Measurements from ENCODE around the gene MIB1. TPM values are rescaled to one million over a fixed set of nuclear protein-coding genes. Genes with fewer than 3 reads are reported as not detected.

Gene MIB1
- total RNA-seq, 1 donor from 2014 or later: 37.9 TPM

DNA sequence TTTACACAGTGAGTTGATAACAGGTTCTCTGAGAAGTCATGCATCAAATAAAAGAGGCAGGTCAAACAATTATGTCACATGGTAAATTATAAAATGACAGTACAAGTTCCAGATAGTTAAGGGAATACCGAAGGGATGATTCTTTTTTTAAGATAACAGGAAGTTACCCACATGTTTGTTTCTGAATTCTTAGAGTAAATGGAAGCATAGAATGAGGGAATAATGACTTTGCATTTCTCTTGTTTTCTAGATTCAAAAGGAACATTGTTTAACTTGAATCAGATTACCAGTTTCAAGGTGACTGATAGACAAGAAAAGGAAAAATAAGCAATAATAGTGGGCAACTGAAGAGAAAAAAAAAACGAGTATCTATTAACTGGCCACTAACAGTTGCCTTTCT lies 124.5 kb downstream of the MIB1 start:
- intact Hi-C loops (cut with micrococcal nuclease): no loop called here

DNA sequence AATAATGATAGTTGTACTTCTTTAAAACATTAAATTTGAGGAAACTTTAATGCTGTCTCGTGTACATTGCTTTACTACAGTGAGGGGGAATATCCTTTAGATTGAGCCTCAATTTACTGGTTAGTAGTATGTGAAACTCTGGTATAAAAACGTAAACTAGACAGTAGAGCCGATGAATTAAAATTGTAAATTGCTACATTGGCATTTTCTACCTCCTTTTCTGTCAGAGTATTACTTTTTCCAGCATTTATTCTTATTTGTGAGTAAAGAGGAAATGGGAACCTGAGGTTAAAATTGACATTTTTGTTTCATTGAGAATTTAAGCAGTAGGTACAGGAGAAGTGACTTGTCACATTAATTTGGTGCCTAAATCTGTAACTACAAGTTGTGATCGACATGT lies 128.2 kb downstream of the MIB1 start:
- intact Hi-C loops (cut with micrococcal nuclease): no loop called here

DNA sequence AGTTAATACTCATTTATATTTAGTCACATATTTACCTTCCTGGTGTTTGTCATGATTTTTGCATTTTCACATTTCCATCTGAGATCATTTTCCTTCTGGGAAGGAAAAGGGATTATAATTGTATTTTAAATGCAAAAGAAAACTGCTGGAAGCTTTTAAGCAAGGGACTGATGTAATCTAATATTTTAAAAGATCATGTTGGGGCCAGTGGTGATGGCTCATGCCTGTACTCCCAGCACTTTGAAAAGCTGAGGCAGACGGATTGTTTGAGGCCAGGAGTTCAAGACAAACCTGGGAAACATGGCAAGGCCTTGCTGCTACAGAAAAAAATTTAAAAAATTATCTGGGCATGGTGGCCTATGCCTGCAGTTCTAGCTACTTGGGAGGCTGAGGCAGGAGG lies 149.0 kb downstream of the MIB1 start:
- intact Hi-C loops (cut with micrococcal nuclease): no loop called here

DNA sequence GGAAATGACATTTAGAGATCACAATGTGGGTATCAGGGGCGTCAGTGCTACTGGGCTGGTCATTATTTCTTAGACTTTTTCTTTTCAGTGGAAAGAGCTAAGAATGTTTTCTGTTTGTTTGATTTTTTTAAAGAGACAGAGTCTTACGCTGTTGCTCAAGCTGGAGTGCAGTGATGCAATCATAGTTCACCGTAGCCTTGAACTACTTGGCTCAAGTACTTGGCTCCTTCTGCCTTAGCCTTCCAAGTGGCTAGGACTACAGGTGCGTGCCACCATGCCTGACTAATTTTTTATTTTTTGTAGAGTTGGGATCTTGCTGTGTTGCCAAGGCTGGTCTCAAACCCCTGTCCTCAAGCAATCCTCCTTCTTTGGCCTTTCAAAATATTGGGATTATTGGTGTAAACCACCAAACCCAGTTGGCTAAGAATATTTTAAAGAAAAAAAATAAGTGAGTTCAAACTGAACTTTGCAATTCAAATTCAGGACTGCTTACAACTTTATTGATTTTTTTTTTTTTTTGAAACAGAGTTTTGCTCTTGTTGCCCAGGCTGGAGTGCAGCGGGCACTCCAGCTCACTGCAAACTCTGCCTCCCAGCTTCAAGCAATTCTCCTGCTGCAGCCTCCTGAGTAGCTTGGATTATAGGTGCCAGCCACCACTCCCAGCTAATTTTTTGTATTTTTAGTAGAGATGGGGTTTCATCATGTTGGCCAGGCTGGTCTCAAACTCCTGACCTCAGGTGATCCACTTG lies 154.2 kb downstream of the MIB1 start:
- intact Hi-C loops (cut with micrococcal nuclease): loop anchor here (5.0 kb wide), 1 partner anchor 668 kb away; no protein-coding TSS in a partner anchor

DNA sequence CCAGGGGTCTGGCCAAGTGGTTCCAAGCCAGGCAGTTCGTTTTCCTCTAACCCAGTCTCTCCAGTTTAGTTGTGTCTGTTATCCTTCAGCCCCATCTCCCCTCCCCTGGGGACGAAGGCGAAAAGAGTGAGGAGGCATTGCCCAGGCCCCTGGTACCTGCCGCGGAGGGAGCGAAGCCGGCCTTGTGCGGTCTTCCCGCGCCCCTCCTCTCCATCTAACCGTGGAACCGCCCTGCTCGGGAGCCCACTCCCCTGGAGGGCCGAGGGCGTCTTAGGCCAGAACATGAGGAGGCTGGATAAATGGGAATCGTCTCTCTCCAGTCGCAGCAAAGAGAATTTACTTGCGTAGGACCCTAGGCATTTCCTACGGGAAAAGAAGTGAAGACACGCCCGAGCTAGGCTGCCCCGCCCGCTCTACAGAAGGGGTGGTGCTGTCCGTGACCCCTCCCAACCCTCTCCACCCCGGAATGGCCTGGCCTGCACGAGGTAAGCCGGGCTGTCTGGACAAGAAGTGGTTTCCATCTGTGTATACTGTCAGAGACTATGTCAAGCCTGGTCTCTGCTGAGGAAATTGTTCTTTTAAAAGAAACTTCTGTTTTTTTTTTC lies 156.2 kb downstream of the MIB1 start:
- intact Hi-C loops (cut with micrococcal nuclease): loop anchor here (1.0 to 5.0 kb wide), 2 partner anchors 59 to 665 kb away; no protein-coding TSS in a partner anchor

DNA sequence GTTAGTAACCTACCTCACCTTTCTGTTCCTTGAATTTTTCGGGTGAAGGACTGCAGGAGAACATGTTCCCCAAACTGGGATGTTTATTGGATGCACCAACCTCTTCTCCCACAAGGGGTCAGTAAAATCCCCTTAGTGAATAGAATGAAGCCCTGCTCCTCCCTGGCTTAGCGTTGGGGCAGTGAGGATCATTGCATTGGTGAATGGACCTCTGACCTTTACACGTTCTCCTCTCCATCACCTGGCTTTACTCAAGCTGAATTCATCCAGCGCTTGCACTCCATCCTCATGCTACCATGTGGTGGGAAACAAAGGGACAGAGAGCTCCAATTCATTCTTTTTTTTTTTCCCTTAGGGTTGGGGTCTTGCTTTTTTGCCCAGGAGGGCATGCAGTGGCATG lies 157.2 kb downstream of the MIB1 start:
- intact Hi-C loops (cut with micrococcal nuclease): loop anchor here (1.0 to 5.0 kb wide), 2 partner anchors 58 to 664 kb away; no protein-coding TSS in a partner anchor

DNA sequence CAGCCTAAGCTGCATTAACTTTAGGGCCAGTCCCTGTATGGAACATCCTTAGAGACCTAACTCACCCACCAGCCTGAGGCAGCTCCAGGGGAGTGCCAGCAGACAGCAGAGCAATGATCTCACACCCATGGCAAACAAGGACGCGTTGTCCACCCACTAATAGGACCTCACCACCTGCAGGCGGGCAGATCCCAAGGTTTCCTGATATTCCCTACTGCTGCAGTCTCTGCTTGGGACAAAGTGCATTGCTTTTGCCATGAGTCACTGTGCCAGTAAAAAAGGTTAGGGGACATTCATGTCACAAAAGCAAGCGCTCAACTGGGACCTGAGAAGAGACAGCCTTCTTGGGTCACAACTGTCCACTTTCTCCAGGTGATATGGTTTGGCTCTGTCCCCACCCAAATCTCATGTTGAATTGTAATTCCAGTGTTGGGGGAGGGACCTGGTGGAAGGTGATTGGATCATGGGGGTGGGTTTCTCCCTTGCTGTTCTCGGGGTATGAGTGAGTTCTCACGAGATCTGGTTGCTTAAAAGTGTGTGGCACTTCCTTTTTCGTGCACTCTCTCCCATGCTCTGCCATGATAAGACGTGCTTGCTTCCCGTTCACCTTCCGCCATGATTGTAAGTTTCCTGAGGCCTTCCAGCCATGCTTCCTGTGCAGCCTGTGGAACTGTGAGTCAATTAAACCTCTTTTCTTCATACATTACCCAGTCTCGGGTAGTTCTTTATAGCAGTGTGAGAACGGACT lies 160.2 kb downstream of the MIB1 start:
- intact Hi-C loops (cut with micrococcal nuclease): no loop called here

DNA sequence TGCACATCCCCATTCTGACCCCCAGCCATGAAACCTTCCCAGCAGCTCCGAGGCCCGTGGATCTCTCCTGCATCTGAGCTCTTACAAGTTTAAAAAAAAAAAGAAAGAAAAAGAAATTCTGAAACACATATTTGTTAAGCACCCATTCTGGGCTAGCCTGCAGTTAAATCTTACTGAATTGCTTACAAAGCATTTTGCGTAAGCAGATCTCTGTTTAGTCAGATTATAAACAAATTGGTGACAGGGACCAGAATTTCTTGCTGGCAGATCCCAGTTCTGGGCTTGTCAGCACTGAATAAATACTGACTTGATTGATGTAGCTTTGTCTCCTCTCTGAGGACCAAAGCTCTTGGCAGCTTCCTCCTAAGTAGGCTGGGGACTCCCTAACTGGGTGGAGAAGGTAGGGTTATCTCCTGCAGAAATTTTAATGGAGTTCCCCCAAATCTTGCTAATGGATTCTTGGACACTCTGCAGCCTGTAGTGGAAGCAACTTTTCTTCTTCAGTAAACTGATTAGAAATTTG lies 160.9 kb downstream of the MIB1 start:
- intact Hi-C loops (cut with micrococcal nuclease): no loop called here

DNA sequence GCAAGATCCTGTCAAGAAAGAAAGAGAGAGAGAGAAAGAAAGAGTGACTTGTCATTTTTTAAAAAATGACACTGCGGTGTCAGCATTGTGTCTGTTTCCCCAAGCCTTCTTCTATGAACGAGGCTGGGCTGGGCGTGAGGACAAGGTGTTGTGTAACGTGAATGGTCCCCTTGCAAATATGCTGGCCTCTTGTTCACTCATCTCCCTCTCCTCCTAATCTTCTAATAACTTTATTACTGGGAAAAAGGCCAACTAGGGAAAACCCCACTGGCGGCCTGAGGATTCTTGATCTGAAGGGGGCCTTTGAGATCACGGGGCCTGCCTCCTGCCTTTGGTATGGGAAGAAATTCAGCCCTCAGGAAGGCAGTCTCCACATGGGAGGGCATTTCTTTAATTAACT lies 163.1 kb downstream of the MIB1 start:
- intact Hi-C loops (cut with micrococcal nuclease): no loop called here

DNA sequence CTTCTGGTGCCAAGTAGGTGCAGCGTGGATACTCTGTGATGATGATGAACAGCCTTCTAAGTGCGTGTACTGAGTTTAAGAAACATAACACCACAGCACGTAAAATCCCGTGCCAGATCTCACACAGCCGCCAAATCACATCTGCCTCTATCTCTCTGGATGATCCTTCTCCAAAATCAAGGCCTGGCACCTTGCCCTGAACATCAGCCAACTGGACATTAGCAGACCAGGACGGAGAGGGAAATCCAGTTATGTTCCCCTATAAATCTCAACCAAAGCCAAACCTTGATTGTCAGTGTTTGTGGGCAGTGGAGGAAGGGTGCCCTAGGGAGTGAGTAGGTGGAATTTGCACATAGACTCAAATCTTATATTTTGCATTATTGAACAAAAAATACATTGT lies 164.3 kb downstream of the MIB1 start:
- intact Hi-C loops (cut with micrococcal nuclease): no loop called here

DNA sequence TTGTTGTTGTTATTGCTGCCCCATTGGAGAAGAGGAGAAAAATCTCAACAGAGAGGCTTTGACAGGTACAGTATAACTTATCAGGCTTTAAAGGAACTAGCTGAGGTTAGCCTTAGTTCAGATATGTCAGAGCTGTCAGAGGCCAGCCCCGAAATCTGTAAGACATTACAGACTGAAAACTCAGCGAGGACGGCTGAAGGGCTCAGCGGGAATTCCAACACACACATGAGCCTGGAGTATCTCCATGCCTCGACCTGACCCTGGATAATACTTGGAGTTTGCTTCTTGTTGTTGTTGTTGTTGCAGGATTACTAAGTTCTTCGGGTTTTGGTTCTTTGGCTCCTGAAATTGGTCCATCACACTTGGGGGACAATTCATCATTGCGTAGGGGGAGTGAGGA lies 166.9 kb downstream of the MIB1 start:
- intact Hi-C loops (cut with micrococcal nuclease): no loop called here

DNA sequence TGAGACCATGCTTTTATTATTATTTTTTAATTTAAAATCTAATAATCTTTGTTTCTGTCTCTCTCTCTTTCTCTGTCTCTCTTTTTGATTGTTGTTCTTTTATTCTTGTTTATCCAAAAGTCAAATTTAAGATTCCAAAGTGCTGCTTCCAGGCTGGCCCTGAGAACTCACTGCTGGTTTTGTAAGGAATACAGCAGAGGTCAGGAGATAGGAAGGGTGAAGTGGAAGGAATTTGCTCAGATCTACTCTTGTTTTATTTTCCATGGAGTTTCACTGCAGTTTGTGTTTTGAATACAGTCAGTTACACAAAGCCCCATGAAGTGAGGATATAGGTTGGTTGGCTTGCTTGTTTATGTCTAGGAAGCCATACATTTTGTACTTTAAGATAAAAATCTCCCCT lies 168.1 kb downstream of the MIB1 start:
- intact Hi-C loops (cut with micrococcal nuclease): no loop called here

DNA sequence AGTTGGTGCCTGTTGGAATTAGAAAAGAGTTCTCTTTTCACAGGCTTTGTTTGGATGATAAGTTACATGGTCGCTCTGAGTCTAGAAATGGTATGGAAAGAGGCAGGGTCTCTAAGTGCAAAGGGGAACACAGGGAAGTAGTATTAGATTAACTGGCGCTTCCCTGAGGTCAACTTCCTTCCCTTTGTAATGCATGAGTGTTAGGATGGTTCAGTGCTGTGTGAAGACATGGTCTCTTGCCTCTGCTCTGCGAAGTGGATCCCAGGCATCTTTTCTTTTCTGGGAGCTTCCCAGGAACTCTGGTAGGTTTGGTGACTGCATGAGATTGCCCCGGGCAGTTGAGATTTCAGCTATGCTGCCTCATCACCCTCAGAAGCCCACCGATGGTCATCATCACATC lies 170.3 kb downstream of the MIB1 start:
- intact Hi-C loops (cut with micrococcal nuclease): no loop called here

DNA sequence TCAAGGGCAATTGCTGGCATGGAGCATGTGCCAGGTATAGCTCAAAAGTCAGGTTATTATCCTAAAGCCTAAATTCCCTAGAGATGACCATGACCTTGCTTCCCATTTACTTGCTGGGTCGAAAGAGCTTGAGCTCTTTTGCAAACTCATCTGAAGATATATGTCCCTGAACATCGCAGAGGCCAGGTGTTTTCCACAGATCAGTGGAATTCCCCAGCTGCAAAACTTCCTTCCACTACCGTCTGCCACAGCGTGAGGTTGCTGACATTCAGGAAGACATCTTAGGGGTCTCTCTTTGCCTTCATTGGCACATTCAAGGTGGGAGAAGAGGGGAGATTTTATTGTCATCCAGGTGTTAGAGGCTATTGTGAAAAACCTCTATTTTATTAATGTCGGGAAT lies 171.0 kb downstream of the MIB1 start:
- intact Hi-C loops (cut with micrococcal nuclease): no loop called here

DNA sequence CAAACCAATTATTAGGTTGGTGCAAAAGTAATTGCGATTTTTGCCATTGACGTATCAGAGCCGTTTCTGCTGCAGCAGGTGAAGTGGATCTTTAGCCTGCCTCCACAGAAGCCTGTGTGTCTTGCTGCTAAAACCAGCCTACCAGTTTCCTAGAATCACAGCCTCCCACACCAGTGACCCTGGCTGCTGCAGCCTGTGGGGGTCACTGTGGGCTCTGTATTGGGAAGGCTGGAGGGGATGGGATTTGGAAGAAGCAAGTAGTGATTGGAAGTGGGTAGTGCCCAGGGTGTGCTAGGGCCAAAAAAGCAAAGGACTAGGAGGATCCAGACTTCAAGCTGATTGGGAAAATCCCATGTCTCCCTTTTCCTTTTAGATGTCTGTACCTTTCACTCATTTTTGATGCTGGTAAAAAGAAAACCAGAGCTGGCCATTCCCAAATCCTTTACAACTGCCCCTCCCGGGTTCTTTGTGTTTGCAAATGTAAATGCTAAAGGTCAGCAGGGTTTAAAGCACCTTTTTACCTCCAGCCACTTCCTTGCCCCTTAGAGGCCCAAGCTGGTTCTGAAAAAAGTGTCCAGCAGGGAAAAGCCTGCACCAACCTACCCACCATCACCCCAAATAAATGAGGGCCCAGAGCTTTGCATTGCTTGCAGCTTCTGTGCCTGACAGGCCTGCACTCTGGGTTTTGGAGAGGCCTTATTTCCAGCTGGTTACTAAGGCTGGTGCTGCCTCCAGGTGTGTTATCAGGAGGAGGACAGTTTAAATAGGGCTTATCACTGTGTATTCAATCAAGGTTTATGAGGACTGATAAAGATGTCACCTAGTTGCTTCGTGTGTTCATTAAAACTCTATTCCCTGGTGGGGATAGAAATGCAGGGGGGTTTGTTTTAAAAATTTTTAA lies 172.0 kb downstream of the MIB1 start:
- intact Hi-C loops (cut with micrococcal nuclease): no loop called here

DNA sequence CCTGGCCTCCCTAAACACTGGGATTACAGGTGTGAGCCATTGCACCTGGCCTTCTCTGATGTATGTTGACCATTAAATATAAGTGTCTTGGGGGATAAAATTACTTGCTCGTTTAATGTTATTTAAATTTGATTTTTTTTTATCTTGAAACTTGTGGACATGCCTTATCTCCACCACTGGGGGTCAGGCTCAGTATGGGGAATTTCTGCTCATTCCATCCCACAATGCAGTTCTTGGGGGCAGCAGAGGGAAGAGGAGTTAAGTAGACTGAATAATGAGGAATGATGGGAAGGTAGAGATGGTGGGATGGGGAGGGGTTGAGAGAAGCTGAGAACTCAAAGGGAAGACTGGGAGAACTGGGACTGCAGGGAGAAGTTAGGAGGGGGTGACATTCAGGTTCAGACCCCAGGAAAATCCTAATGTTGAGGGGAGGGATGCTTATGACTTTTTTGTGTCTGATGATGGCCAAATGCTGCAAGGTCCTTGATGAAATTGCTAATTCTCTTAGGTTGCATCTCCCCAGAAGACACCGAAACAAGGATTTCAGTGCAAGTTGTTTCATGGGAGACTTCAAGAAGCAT lies 174.2 kb downstream of the MIB1 start:
- intact Hi-C loops (cut with micrococcal nuclease): no loop called here

DNA sequence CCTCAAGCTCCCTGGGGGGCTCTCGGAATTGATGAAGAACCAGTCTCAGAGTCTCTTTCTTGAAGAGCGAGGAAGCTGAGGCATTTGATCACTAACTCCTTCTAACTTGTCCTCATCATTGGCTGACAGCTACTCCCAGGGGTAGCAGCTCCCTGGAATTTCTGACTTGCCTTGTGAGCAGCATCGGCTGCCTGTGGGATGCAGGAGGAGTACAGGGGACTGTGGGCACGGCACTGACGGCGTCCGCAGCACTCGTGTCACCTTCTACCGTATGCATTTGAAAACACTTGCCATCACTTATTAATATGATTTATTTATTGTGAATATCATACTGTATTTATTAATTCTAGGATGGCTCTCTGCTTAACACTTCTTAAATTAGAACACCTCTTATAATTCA lies 175.0 kb downstream of the MIB1 start:
- intact Hi-C loops (cut with micrococcal nuclease): no loop called here

DNA sequence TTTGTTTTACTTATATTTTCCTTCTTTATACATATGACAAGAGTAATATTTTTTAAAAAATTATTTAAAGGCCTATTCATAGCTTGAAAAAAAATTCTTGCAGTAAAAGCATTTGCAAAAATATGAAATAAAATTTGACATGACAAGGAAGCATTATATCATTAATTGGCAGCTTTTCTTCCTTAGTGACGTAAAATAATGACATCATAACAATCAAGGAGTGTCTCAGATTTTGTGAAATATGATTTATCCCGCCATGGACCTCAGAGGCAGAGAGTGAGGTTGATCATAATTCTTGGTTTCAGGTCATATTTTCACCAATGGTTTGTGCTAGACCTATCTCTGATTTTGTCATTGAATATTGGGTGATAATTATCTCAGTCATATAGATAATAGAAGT lies 176.0 kb downstream of the MIB1 start:
- intact Hi-C loops (cut with micrococcal nuclease): no loop called here

DNA sequence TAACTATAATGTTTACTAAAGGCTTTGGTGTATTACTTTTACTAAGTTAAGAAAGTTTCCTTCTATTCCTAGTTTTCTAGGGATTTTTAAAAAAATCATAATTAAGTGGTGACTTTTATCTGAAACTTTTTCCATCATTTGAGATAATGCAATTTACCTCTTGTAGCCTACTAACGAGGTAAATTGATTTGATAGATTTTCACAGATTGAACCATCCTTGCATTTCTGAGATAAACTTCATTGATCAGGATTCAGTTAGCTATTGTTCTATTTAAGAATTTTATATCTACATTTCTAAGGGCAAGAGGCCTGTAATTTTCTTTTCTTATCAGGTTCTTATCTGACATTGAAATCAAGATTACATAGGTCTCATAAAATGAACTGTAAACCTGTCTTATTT lies 178.1 kb downstream of the MIB1 start:
- intact Hi-C loops (cut with micrococcal nuclease): no loop called here

Data from T-helper 2 cell treated with Interferon-gamma antibody and Interleukin-4, amounts not matched to agents 100 ng/mL and 5 ng/mL, for 36 hours (primary cell).